CD8-positive, alpha-beta memory T cell (primary cell): Measurements from ENCODE around the gene F2RL2. TPM values are rescaled to one million over a fixed set of nuclear protein-coding genes. Genes with fewer than 3 reads are reported as not detected.

Experiments
- CTCF ChIA-PET: fragments of 350-600 bp; sonication (Branson Sonifier 250); formaldehyde crosslinking; loops from one replicate; lab custom pipeline; 2021; ENCODE audit warnings: antibody characterized with exemption; lab: Charles Lee
- POLR2A ChIA-PET: fragments of 350-600 bp; sonication (Branson Sonifier 250); formaldehyde crosslinking; loops from one replicate; lab custom pipeline; 2021; ENCODE audit warnings: antibody characterized with exemption; lab: Charles Lee
- DNase-seq, 5 donors: peaks; one replicate each; pipeline versions ENCODE4 v3.0.0 to v3.0.0-alpha.2; 2020 to 2022; ENCODE audit warnings: mixed read lengths in 1 of 5
- H3K27ac ChIP-seq: one replicate; pipeline ENCODE4 v1.7.0; 2013; ENCODE audit warnings: low read depth, mild to moderate bottlenecking, low read length, moderate library complexity
- H3K27me3 ChIP-seq: 2 replicates; pipeline ENCODE4 v1.7.0; 2013; ENCODE audit warnings: low read length, mild to moderate bottlenecking; ENCODE audit not compliant: insufficient read depth, poor library complexity, severe bottlenecking
- H3K36me3 ChIP-seq: 2 replicates; pipeline ENCODE4 v1.7.0; 2013; ENCODE audit warnings: mild to moderate bottlenecking, low read length, moderate library complexity; ENCODE audit not compliant: insufficient read depth
- H3K4me1 ChIP-seq: 2 replicates; pipeline ENCODE4 v1.7.0; 2013; ENCODE audit warnings: mild to moderate bottlenecking, low read length, moderate library complexity; ENCODE audit not compliant: insufficient read depth
- H3K4me3 ChIP-seq: 2 replicates; pipeline ENCODE4 v1.7.0; 2013; ENCODE audit warnings: mild to moderate bottlenecking, low read length
- H3K9me3 ChIP-seq: 2 replicates; pipeline ENCODE4 v1.7.0; 2013; ENCODE audit warnings: mild to moderate bottlenecking, low read length
- H3K27ac Mint-ChIP-seq, 8 donors: one replicate each; pipeline ENCODE4 v1.8.0; 2020 to 2021; ENCODE audit warnings: mixed read lengths in 8 of 8, mild to moderate bottlenecking in 6 of 8, inconsistent platforms in 3 of 8, moderate library complexity in 3 of 8
- H3K27me3 Mint-ChIP-seq, 2 donors: one replicate each; pipeline ENCODE4 v1.8.0; 2020 to 2021; ENCODE audit warnings: mixed read lengths in 2 of 2, mild to moderate bottlenecking in 1 of 2, moderate library complexity in 1 of 2
- H3K36me3 Mint-ChIP-seq, 3 donors: one replicate each; pipeline ENCODE4 v1.8.0; 2020 to 2021; ENCODE audit warnings: mixed read lengths in 3 of 3, inconsistent platforms in 1 of 3, mild to moderate bottlenecking in 1 of 3
- H3K4me1 Mint-ChIP-seq, 3 donors: one replicate each; pipeline ENCODE4 v1.8.0; 2020 to 2021; ENCODE audit warnings: mixed read lengths in 3 of 3, inconsistent platforms in 1 of 3, mild to moderate bottlenecking in 1 of 3
- H3K4me3 Mint-ChIP-seq, 7 donors: one replicate each; pipeline ENCODE4 v1.8.0; 2020 to 2021; ENCODE audit warnings: mixed read lengths in 7 of 7, mild to moderate bottlenecking in 6 of 7, moderate library complexity in 4 of 7, inconsistent platforms in 2 of 7
- H3K9me3 Mint-ChIP-seq, 5 donors: one replicate each; pipeline ENCODE4 v1.8.0; 2020 to 2022; ENCODE audit warnings: mixed read lengths in 5 of 5, mild to moderate bottlenecking in 3 of 5, moderate library complexity in 2 of 5, inconsistent platforms in 1 of 5
- polyA plus RNA-seq: library from polyadenylated mRNA; unstranded; fragments of 300-500 nt; fragmentation: Illumina TruSeq; gene quantifications from one replicate; pipeline ENCODE4 v1.2.3, GENCODE V29; 2021
- total RNA-seq, 2 experiments: library from RNA; stranded (reverse); gene quantifications; one replicate each; pipeline ENCODE4 v1.2.3, GENCODE V29; 2021

F2RL2 gene
- total RNA-seq (under 1 TPM in 1 of 2 experiments, not detected in 1; 0.15 TPM), polyA plus RNA-seq (0.49 TPM)

- ChIA-PET CTCF (interaction anchor here (1.2 kb wide), 1 partner anchor 11 kb away, joined by 3 read pairs; no protein-coding TSS in a partner anchor), POLR2A (no interaction called here)
- H3K9me3 ChIP-seq: no peaks in the 10 kb centered on the region
- Mint-ChIP-seq H3K9me3 (no peaks in the 10 kb centered on the region), H3K36me3 (peaks cover 9 to 64% (median 20%) of the 10 kb centered on the region in 3 donors), H3K4me3 (no peak within 1 kb of the TSS), H3K4me1 (peaks cover 46 to 64% (median 51%) of the 10 kb centered on the region in 3 donors), H3K27ac (peak within 1 kb of the TSS in 5 of 8 donors; percentile 11 to 75 (median 45)), H3K27me3 (no peaks in the 10 kb centered on the region)
- DNase-seq: no peak
- peaks cover 5% of the 10 kb centered on the region for H3K36me3 ChIP-seq
- H3K4me3 ChIP-seq: no peak within 1 kb of the TSS
- H3K27ac ChIP-seq: no peak within 1 kb of the TSS
- H3K4me1 ChIP-seq: no peaks in the 10 kb centered on the region
- H3K27me3 ChIP-seq: no peaks in the 10 kb centered on the region
Observed at GRCh38 chr5:76622973-76623596, at the start of gene F2RL2. Gene F2RL2 (minus strand): TSS chr5:76623403. CDS start chr5:76623230, 173 bp downstream.

GRCh38 chr5:76672242-76672641, 49.0 kb upstream of the F2RL2 start:
- CTCF ChIA-PET: interaction anchor here (1.8 kb wide), 1 partner anchor 102 kb away, joined by 6 read pairs; no protein-coding TSS in a partner anchor
- Histone ChIP-seq H3K4me3 (no peak overlapping the region), H3K36me3 (peaks cover 39% of the 10 kb centered on the region)

GRCh38 chr5:76670508-76670907, 47.3 kb upstream of the F2RL2 start:
- POLR2A ChIA-PET: interaction anchor here (0.8 kb wide), 1 partner anchor 11 kb away, joined by 5 read pairs; no protein-coding TSS in a partner anchor
- no peaks in the 10 kb centered on the region for H3K27me3 Mint-ChIP-seq
- no peak overlapping the region for H3K27ac ChIP-seq

More at GRCh38 chr5:76672242-76672641, 49.0 kb upstream of the F2RL2 start:
- peaks cover 0 to 2% (median 0%) of the 10 kb centered on the region in 5 donors for H3K9me3 Mint-ChIP-seq
- POLR2A ChIA-PET: no interaction called here
- peak overlapping the region in 1 of 8 donors; percentile 52 for H3K27ac Mint-ChIP-seq
- H3K4me1 ChIP-seq: no peaks in the 10 kb centered on the region
- peaks cover 16 to 91% (median 42%) of the 10 kb centered on the region in 3 donors for H3K36me3 Mint-ChIP-seq
- no peaks in the 10 kb centered on the region for H3K27me3 ChIP-seq
- no peaks in the 10 kb centered on the region for H3K27me3 Mint-ChIP-seq
- no peaks in the 10 kb centered on the region for H3K4me1 Mint-ChIP-seq
- no peak overlapping the region for H3K4me3 Mint-ChIP-seq
- no peak for DNase-seq
- H3K27ac ChIP-seq: no peak overlapping the region
- no peaks in the 10 kb centered on the region for H3K9me3 ChIP-seq

GRCh38 chr5:76669245-76669644, 46.0 kb upstream of the F2RL2 start:
- H3K4me1 ChIP-seq: no peaks in the 10 kb centered on the region
- no peaks in the 10 kb centered on the region for H3K9me3 ChIP-seq
- Mint-ChIP-seq H3K4me1 (no peaks in the 10 kb centered on the region), H3K27ac (peak overlapping the region in 1 of 8 donors; percentile 75), H3K36me3 (peaks cover 10 to 91% (median 36%) of the 10 kb centered on the region in 3 donors), H3K27me3 (no peaks in the 10 kb centered on the region), H3K9me3 (peaks cover 0 to 2% (median 0%) of the 10 kb centered on the region in 5 donors), H3K4me3 (no peak overlapping the region)
- H3K27me3 ChIP-seq: no peaks in the 10 kb centered on the region
- DNase-seq: no peak
- ChIA-PET POLR2A (no interaction called here), CTCF (interaction anchor here (1.4 kb wide), 1 partner anchor 105 kb away, joined by 3 read pairs; no protein-coding TSS in a partner anchor)
- no peak overlapping the region for H3K27ac ChIP-seq
- no peak overlapping the region for H3K4me3 ChIP-seq
- peaks cover 38% of the 10 kb centered on the region for H3K36me3 ChIP-seq

More at GRCh38 chr5:76670508-76670907, 47.3 kb upstream of the F2RL2 start:
- H3K4me3 ChIP-seq: no peak overlapping the region
- no peaks in the 10 kb centered on the region for H3K4me1 ChIP-seq
- no peaks in the 10 kb centered on the region for H3K9me3 ChIP-seq
- Mint-ChIP-seq H3K4me3 (no peak overlapping the region), H3K4me1 (no peaks in the 10 kb centered on the region), H3K36me3 (peaks cover 10 to 91% (median 39%) of the 10 kb centered on the region in 3 donors), H3K9me3 (peaks cover 0 to 2% (median 0%) of the 10 kb centered on the region in 5 donors), H3K27ac (no peak overlapping the region)
- CTCF ChIA-PET: interaction anchor here (1.3 kb wide), 1 partner anchor 104 kb away, joined by 4 read pairs; no protein-coding TSS in a partner anchor
- peaks cover 44% of the 10 kb centered on the region for H3K36me3 ChIP-seq
- no peak for DNase-seq
- no peaks in the 10 kb centered on the region for H3K27me3 ChIP-seq

GRCh38 chr5:76667495-76667894, 44.3 kb upstream of the F2RL2 start:
- Mint-ChIP-seq H3K4me1 (no peaks in the 10 kb centered on the region), H3K36me3 (peaks cover 10 to 94% (median 32%) of the 10 kb centered on the region in 3 donors), H3K27ac (peak overlapping the region in 4 of 8 donors; percentile 0 to 90 (median 52)), H3K27me3 (no peaks in the 10 kb centered on the region), H3K4me3 (no peak overlapping the region), H3K9me3 (peaks cover 0 to 2% (median 0%) of the 10 kb centered on the region in 5 donors)
- Histone ChIP-seq H3K9me3 (no peaks in the 10 kb centered on the region), H3K36me3 (peaks cover 31% of the 10 kb centered on the region), H3K4me3 (no peak overlapping the region), H3K27ac (no peak overlapping the region), H3K4me1 (no peaks in the 10 kb centered on the region), H3K27me3 (no peaks in the 10 kb centered on the region)
- ChIA-PET CTCF (interaction anchor here (0.6 to 1.6 kb wide), 3 partner anchors 9 to 55 kb away, joined by 3 read pairs; no protein-coding TSS in a partner anchor), POLR2A (no interaction called here)
- DNase-seq: no peak

- H3K27me3 Mint-ChIP-seq: no peaks in the 10 kb centered on the region
- POLR2A ChIA-PET: no interaction called here
- no peak overlapping the region for H3K4me3 ChIP-seq
- CTCF ChIA-PET: no interaction called here
- H3K4me1 Mint-ChIP-seq: peaks cover 0 to 2% (median 0%) of the 10 kb centered on the region in 3 donors
- peaks cover 21% of the 10 kb centered on the region for H3K36me3 ChIP-seq
- no peaks in the 10 kb centered on the region for H3K27me3 ChIP-seq
- H3K27ac Mint-ChIP-seq: peak overlapping the region in 1 of 8 donors; percentile 6
- peaks cover 7 to 93% (median 32%) of the 10 kb centered on the region in 3 donors for H3K36me3 Mint-ChIP-seq
- H3K27ac ChIP-seq: no peak overlapping the region
- no peaks in the 10 kb centered on the region for H3K9me3 ChIP-seq
- H3K9me3 Mint-ChIP-seq: no peaks in the 10 kb centered on the region
- H3K4me1 ChIP-seq: no peaks in the 10 kb centered on the region
- H3K4me3 Mint-ChIP-seq: no peak overlapping the region
- no peak for DNase-seq
Observed at GRCh38 chr5:76664079-76664478, 40.9 kb upstream of the F2RL2 start.

- POLR2A ChIA-PET: no interaction called here
- no peaks in the 10 kb centered on the region for H3K9me3 Mint-ChIP-seq
- no peak for DNase-seq
- H3K27me3 ChIP-seq: no peaks in the 10 kb centered on the region
- CTCF ChIA-PET: no interaction called here
- H3K27me3 Mint-ChIP-seq: no peaks in the 10 kb centered on the region
- H3K9me3 ChIP-seq: no peaks in the 10 kb centered on the region
- H3K36me3 Mint-ChIP-seq: peaks cover 7 to 93% (median 31%) of the 10 kb centered on the region in 3 donors
- H3K27ac Mint-ChIP-seq: no peak overlapping the region
- no peak overlapping the region for H3K27ac ChIP-seq
- H3K36me3 ChIP-seq: peaks cover 24% of the 10 kb centered on the region
- no peak overlapping the region for H3K4me3 ChIP-seq
- H3K4me1 Mint-ChIP-seq: peaks cover 0 to 2% (median 0%) of the 10 kb centered on the region in 3 donors
- no peak overlapping the region for H3K4me3 Mint-ChIP-seq
- H3K4me1 ChIP-seq: no peaks in the 10 kb centered on the region
Observed at GRCh38 chr5:76663573-76663972, 40.4 kb upstream of the F2RL2 start.

GRCh38 chr5:76662521-76662920, 39.3 kb upstream of the F2RL2 start:
- Histone ChIP-seq H3K27me3 (no peaks in the 10 kb centered on the region), H3K27ac (no peak overlapping the region), H3K4me1 (no peaks in the 10 kb centered on the region), H3K4me3 (no peak overlapping the region), H3K9me3 (no peaks in the 10 kb centered on the region), H3K36me3 (peaks cover 29% of the 10 kb centered on the region)
- ChIA-PET CTCF (interaction anchor here (1.4 kb wide), 1 partner anchor 15 kb away, joined by 3 read pairs; no protein-coding TSS in a partner anchor), POLR2A (no interaction called here)
- H3K4me1 Mint-ChIP-seq: peaks cover 0 to 2% (median 0%) of the 10 kb centered on the region in 3 donors
- no peaks in the 10 kb centered on the region for H3K27me3 Mint-ChIP-seq
- H3K36me3 Mint-ChIP-seq: peaks cover 5 to 96% (median 39%) of the 10 kb centered on the region in 3 donors
- H3K27ac Mint-ChIP-seq: peak overlapping the region in 2 of 8 donors; percentile 18 to 76
- H3K9me3 Mint-ChIP-seq: no peaks in the 10 kb centered on the region
- no peak overlapping the region for H3K4me3 Mint-ChIP-seq
- DNase-seq: no peak
